Measurements from ENCODE around the gene PABPC1L. TPM values are rescaled to one million over a fixed set of nuclear protein-coding genes. Genes with fewer than 3 reads are reported as not detected.
"Not testable (repeated sequence)": the region's sequence is repeated elsewhere in the genome, so short reads cannot be mapped to it uniquely, and the experiment has no call there.

The PABPC1L gene
- 29.3 TPM for polyA plus RNA-seq (2013, experiment 1 of 2; ENCODE audit: insufficient read length)
- 25.9 TPM for polyA plus RNA-seq (2013, experiment 2 of 2; ENCODE audit: insufficient read length)

GRCh38 chr20:44909872-44910689 is at the start of gene PABPC1L:
Gene PABPC1L (plus strand): TSS chr20:44910060. CDS start chr20:44910144, 84 bp downstream.
- peak; percentile 52 for DNase-seq

- peak; percentile 44 for DNase-seq
Measured at GRCh38 chr20:44861531-44862006, 48.3 kb upstream of the PABPC1L start.

- no peak for DNase-seq
Measured at GRCh38 chr20:44862286-44862685, 47.6 kb upstream of the PABPC1L start.

- DNase-seq: not testable (repeated sequence)
Measured at GRCh38 chr20:44863365-44864084, 46.3 kb upstream of the PABPC1L start.

GRCh38 chr20:44864493-44864892 is 45.4 kb upstream of the PABPC1L start:
- not testable (repeated sequence) for DNase-seq

GRCh38 chr20:44866703-44867335 is 43.0 kb upstream of the PABPC1L start:
- no peak for DNase-seq

- DNase-seq: no peak
Measured at GRCh38 chr20:44869471-44869870, 40.4 kb upstream of the PABPC1L start.

- not testable (repeated sequence) for DNase-seq
Measured at GRCh38 chr20:44882360-44882759, 27.5 kb upstream of the PABPC1L start.

GRCh38 chr20:44883214-44883902 is 26.5 kb upstream of the PABPC1L start:
- no peak for DNase-seq

GRCh38 chr20:44884907-44885391 is 24.9 kb upstream of the PABPC1L start:
- no peak for DNase-seq

- peak; percentile 99 for DNase-seq
Measured at GRCh38 chr20:44885392-44886265, 24.2 kb upstream of the PABPC1L start, which contains the start of gene YWHAB. Gene YWHAB (plus strand): TSS chr20:44885705. CDS start chr20:44901534, 15,829 bp downstream.

- DNase-seq: no peak
Measured at GRCh38 chr20:44886266-44886651, 23.6 kb upstream of the PABPC1L start.

- no peak for DNase-seq
Measured at GRCh38 chr20:44886828-44887227, 23.0 kb upstream of the PABPC1L start.

GRCh38 chr20:44887466-44887865 is 22.4 kb upstream of the PABPC1L start:
- no peak for DNase-seq

GRCh38 chr20:44888226-44889103 is 21.4 kb upstream of the PABPC1L start:
- no peak for DNase-seq

- DNase-seq: no peak
Measured at GRCh38 chr20:44891826-44892225, 18.0 kb upstream of the PABPC1L start.

- DNase-seq: no peak
Measured at GRCh38 chr20:44894959-44895358, 14.9 kb upstream of the PABPC1L start.

- no peak for DNase-seq
Measured at GRCh38 chr20:44896583-44896982, 13.3 kb upstream of the PABPC1L start.

GRCh38 chr20:44897133-44897532 is 12.7 kb upstream of the PABPC1L start:
- no peak for DNase-seq
